HEK293 (cell line): ENCODE measurements around the gene STAT5B.
"Not testable (repeated sequence)": the region's sequence is repeated elsewhere in the genome, so short reads cannot be mapped to it uniquely, and the experiment has no call there.

ENCODE experiments used
- CTCF ChIA-PET: fragments of 350-600 bp; formaldehyde crosslinking; extraction: SDS; loops from one replicate; lab custom pipeline; 2021; ENCODE audit warnings: antibody characterized with exemption; lab: Yijun Ruan, JAX
- POLR2A ChIA-PET: fragments of 300-600 bp; formaldehyde crosslinking; extraction: SDS; loops from one replicate; lab custom pipeline; 2020; ENCODE audit warnings: antibody characterized with exemption, inconsistent platforms; lab: Yijun Ruan, JAX
- H3K27ac ChIP-seq: fragments of 200-500 bp; sonication (Bioruptor generic); 2 replicates; pipeline ENCODE4 v1.5.1; 2014; ENCODE audit warnings: low read depth, low read length, control low read depth, inconsistent platforms; ENCODE audit errors: extremely low read depth
- H3K36me3 ChIP-seq, 2 experiments: fragments of 200-500 bp in 1 of 2; sonication (Bioruptor generic) in 1 of 2; 1 replicate in 1 of 2; 2 replicates in 1 of 2; pipeline ENCODE4 v1.5.1; 2014 to 2017; ENCODE audit warnings: inconsistent platforms in 2 of 2, low read length in 2 of 2; ENCODE audit not compliant: control insufficient read depth in 2 of 2, insufficient read depth in 1 of 2
- H3K4me1 ChIP-seq: fragments of 200-500 bp; sonication (Bioruptor generic); 2 replicates; pipeline ENCODE4 v1.5.1; 2014; ENCODE audit warnings: mild to moderate bottlenecking, low read length, inconsistent platforms; ENCODE audit not compliant: control insufficient read depth, insufficient read depth
- H3K4me3 ChIP-seq: 2 replicates; pipeline ENCODE4 v1.5.1; 2011; ENCODE audit warnings: low read depth, mild to moderate bottlenecking, control low read depth, low read length, moderate library complexity
- H3K9me3 ChIP-seq: fragments of 200-500 bp; sonication (Bioruptor generic); 2 replicates; pipeline ENCODE4 v1.5.1; 2014; ENCODE audit warnings: low read depth, low read length, inconsistent platforms; ENCODE audit not compliant: control insufficient read depth, insufficient read depth
- GLI4 ChIP-seq: fragments of 450-650 bp; formaldehyde crosslinking; IDR thresholded peaks from 2 replicates; pipeline ENCODE4 v1.5.1; 2016; ENCODE audit warnings: missing biosample characterization, missing genetic modification characterization
- MEIS1 ChIP-seq: sonication (generic); formaldehyde crosslinking; IDR thresholded peaks from 2 replicates; pipeline ENCODE4 v1.8.1; 2022; ENCODE audit warnings: missing genetic modification reagents, mild to moderate bottlenecking, borderline replicate concordance
- PATZ1 ChIP-seq: fragments of 450-650 bp; formaldehyde crosslinking; IDR thresholded peaks from 2 replicates; pipeline ENCODE4 v1.5.1; 2016; ENCODE audit warnings: missing biosample characterization, missing genetic modification characterization
- PRDM1 ChIP-seq: fragments of 450-650 bp; formaldehyde crosslinking; IDR thresholded peaks from 2 replicates; pipeline ENCODE4; 2016; ENCODE audit warnings: missing biosample characterization, missing genetic modification characterization
- TCF7L2 ChIP-seq: IDR thresholded peaks from 2 replicates; pipeline ENCODE4 v1.6.1; 2011; ENCODE audit warnings: low read depth, mild to moderate bottlenecking, inconsistent platforms, low read length, moderate library complexity, borderline replicate concordance
- WT1 ChIP-seq: fragments of 450-650 bp; formaldehyde crosslinking; IDR thresholded peaks from 2 replicates; pipeline ENCODE4 v1.5.1; 2016; ENCODE audit warnings: missing biosample characterization, missing genetic modification characterization
- ZIC2 ChIP-seq: fragments of 450-650 bp; formaldehyde crosslinking; IDR thresholded peaks from 2 replicates; pipeline ENCODE4 v1.5.1; 2016; ENCODE audit warnings: missing biosample characterization, missing genetic modification characterization
- ZNF341 ChIP-seq: fragments of 450-650 bp; formaldehyde crosslinking; IDR thresholded peaks from 2 replicates; pipeline ENCODE4; 2016; ENCODE audit warnings: low read depth, missing biosample characterization, missing genetic modification characterization
- ZNF366 ChIP-seq: fragments of 450-650 bp; formaldehyde crosslinking; conservative IDR thresholded peaks from 2 replicates; pipeline ENCODE4 v1.5.1; 2016; ENCODE audit warnings: missing biosample characterization, missing genetic modification characterization
- ZNF394 ChIP-seq: fragments of 450-650 bp; formaldehyde crosslinking; IDR thresholded peaks from 2 replicates; pipeline ENCODE4 v1.5.1; 2016; ENCODE audit warnings: missing biosample characterization, missing genetic modification characterization, mild to moderate bottlenecking, moderate library complexity, borderline replicate concordance
- ZNF530 ChIP-seq: fragments of 450-650 bp; formaldehyde crosslinking; IDR thresholded peaks from 2 replicates; pipeline ENCODE4 v1.5.1; 2016; ENCODE audit warnings: low read depth, missing biosample characterization, missing genetic modification characterization
- TF ChIP-seq, protein P1 (sequence below): fragments of 450-650 bp; formaldehyde crosslinking; IDR thresholded peaks from 2 replicates; pipeline ENCODE4 v1.5.1; 2016; ENCODE audit warnings: missing biosample characterization, missing genetic modification characterization

STAT5B gene

DNA sequence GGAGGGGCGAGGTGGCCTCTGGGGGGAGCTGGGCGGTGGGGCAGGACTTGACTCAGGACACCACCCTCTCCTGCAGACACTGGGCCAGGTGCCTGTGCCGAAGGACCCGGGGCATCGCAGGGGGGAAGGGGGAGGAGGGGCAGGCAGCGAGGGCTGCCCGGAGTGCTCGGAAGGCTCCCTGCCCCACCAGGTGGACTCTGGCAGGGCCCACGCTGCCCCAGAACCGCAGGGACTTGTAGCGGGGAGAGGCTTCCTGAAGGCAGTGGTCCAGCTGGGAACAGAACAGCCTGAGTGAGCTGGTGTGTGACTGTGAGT, 86.6 kb downstream of the STAT5B start (continued):
- TF ChIP-seq PATZ1 (tag by site-specific recombination) (no peak), ZNF341 (tag by site-specific recombination) (no peak), ZNF530 (tag by site-specific recombination) (no peak), ZNF394 (tag by site-specific recombination) (no peak), WT1 (tag by site-specific recombination) (no peak), GLI4 (tag by site-specific recombination) (no peak)

- CTCF ChIA-PET = interaction anchor here (0.7 to 1.4 kb wide), 2 partner anchors 33 to 209 kb away, joined by 4 read pairs; no protein-coding TSS in a partner anchor
- no peaks in the 10 kb centered on the region for H3K9me3 ChIP-seq
- POLR2A ChIA-PET = interaction anchor here (1.3 kb wide), 1 partner anchor 47 kb away, joined by 3 read pairs; no protein-coding TSS in a partner anchor
- H3K4me1 ChIP-seq = peaks cover 3% of the 10 kb centered on the region; the same call in 1 of the 2 replicates
- H3K4me3 ChIP-seq = no peak overlapping the region
- TF ChIP-seq, protein P1, sequence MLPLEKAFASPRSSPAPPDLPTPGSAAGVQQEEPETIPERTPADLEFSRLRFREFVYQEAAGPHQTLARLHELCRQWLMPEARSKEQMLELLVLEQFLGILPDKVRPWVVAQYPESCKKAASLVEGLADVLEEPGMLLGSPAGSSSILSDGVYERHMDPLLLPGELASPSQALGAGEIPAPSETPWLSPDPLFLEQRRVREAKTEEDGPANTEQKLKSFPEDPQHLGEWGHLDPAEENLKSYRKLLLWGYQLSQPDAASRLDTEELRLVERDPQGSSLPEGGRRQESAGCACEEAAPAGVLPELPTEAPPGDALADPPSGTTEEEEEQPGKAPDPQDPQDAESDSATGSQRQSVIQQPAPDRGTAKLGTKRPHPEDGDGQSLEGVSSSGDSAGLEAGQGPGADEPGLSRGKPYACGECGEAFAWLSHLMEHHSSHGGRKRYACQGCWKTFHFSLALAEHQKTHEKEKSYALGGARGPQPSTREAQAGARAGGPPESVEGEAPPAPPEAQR (tag by site-specific recombination) = no peak
- TF ChIP-seq TCF7L2 = no peak
- no peaks in the 10 kb centered on the region for H3K36me3 ChIP-seq
- no peak overlapping the region for H3K27ac ChIP-seq
These were observed 87.2 kb downstream of the STAT5B start for GRCh38 chr17:42188749-42189650.

GRCh38 chr17:42187833-42188232, 88.4 kb downstream of the STAT5B start:
- H3K9me3 ChIP-seq = no peaks in the 10 kb centered on the region
- ChIA-PET CTCF (interaction anchor here (0.6 to 1.4 kb wide), 5 partner anchors 8 to 152 kb away, joined by 3 to 5 read pairs (median 3); no protein-coding TSS in a partner anchor), POLR2A (interaction anchor here (1.3 kb wide), 1 partner anchor 46 kb away, joined by 3 read pairs; no protein-coding TSS in a partner anchor)
- TF ChIP-seq MEIS1 = no peak
- 0 out of 2 replicates have a peak, but pooled peaks have one; percentile 25 for TF ChIP-seq ZIC2 (tag by site-specific recombination)
- no peak overlapping the region for H3K27ac ChIP-seq
- no peaks in the 10 kb centered on the region for H3K36me3 ChIP-seq
- H3K4me3 ChIP-seq = no peak overlapping the region
- H3K4me1 ChIP-seq = no peaks in the 10 kb centered on the region

DNA sequence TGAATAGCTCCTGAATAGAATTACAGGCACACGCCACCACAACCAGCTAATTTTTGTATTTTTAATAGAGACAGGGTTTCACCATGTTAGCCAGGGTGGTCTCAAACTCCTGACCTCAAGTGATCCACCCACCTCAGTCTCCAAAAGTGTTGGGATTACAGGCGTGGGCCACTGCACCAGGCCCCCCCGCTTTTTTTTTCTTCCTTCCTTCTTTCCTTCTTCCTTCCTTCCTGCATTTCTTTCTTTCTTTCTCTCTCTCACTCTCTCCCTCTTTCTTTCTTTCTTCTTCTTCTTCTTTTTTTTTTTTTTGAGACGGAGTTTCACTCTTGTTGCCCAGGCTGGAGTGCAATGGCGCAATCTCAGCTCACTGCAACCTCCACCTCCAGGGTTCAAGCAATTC, 90.0 kb downstream of the STAT5B start:
- H3K4me3 ChIP-seq, H3K36me3 ChIP-seq, H3K4me1 ChIP-seq, H3K27ac ChIP-seq, H3K9me3 ChIP-seq, POLR2A ChIA-PET: not testable (repeated sequence)
- CTCF ChIA-PET = interaction anchor here (0.6 to 2.9 kb wide), 5 partner anchors 9 to 418 kb away, joined by 3 to 8 read pairs (median 3); no protein-coding TSS in a partner anchor
- TF ChIP-seq PRDM1 (peak; percentile 49; the same call in 1 of the 2 replicates), ZNF366 (tag by site-specific recombination) (peak; percentile 74)
